ENCODE results near the gene CDK5.

The CDK5 gene

GRCh38 chr7:151086802-151087244 is 29.1 kb upstream of the CDK5 start:
- no peak for DNase-seq (ENCODE audit: low read depth)
- peak overlapping the region; percentile 79 for H3K4me3 ChIP-seq (replicated peaks; ENCODE audit: low read depth, low read length)
- TF ChIP-seq, protein P1, sequence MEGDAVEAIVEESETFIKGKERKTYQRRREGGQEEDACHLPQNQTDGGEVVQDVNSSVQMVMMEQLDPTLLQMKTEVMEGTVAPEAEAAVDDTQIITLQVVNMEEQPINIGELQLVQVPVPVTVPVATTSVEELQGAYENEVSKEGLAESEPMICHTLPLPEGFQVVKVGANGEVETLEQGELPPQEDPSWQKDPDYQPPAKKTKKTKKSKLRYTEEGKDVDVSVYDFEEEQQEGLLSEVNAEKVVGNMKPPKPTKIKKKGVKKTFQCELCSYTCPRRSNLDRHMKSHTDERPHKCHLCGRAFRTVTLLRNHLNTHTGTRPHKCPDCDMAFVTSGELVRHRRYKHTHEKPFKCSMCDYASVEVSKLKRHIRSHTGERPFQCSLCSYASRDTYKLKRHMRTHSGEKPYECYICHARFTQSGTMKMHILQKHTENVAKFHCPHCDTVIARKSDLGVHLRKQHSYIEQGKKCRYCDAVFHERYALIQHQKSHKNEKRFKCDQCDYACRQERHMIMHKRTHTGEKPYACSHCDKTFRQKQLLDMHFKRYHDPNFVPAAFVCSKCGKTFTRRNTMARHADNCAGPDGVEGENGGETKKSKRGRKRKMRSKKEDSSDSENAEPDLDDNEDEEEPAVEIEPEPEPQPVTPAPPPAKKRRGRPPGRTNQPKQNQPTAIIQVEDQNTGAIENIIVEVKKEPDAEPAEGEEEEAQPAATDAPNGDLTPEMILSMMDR (IDR thresholded peaks at IDR 0.05; ENCODE audit: low read length, missing control alignments), result no peak

- TF ChIP-seq, protein P1 (IDR thresholded peaks at IDR 0.05; ENCODE audit: low read length, missing control alignments), result no peak
- peak; percentile 70 for DNase-seq (ENCODE audit: low read depth)
These were observed 28.3 kb upstream of the CDK5 start, which contains the start of gene AGAP3 for GRCh38 chr7:151085691-151086620. AGAP3 (plus strand) TSS chr7:151086475; CDS start chr7:151086742, 267 bp downstream.

GRCh38 chr7:151085329-151085690 is 27.6 kb upstream of the CDK5 start:
- H3K4me3 ChIP-seq (replicated peaks; ENCODE audit: low read depth, low read length), result no peak overlapping the region
- DNase-seq (ENCODE audit: low read depth), result no peak
- TF ChIP-seq, protein P1 (IDR thresholded peaks at IDR 0.05; ENCODE audit: low read length, missing control alignments), result no peak

More at GRCh38 chr7:151085691-151086620, 28.3 kb upstream of the CDK5 start, which contains the start of gene AGAP3:
- peak within 1 kb of the TSS; percentile 79 for H3K4me3 ChIP-seq (replicated peaks; ENCODE audit: low read depth, low read length)

GRCh38 chr7:151083824-151084160 is 26.1 kb upstream of the CDK5 start:
- peak overlapping the region; percentile 74 for H3K4me3 ChIP-seq (replicated peaks; ENCODE audit: low read depth, low read length)
- no peak for DNase-seq (ENCODE audit: low read depth)
- TF ChIP-seq, protein P1 (IDR thresholded peaks at IDR 0.05; ENCODE audit: low read length, missing control alignments), result no peak

GRCh38 chr7:151083071-151083823 is 25.6 kb upstream of the CDK5 start, which contains the start of gene TMUB1:
TMUB1 (minus strand) TSS chr7:151083493; CDS start chr7:151082563, 930 bp downstream.
- no peak for DNase-seq (ENCODE audit: low read depth)
- TF ChIP-seq, protein P1 (IDR thresholded peaks at IDR 0.05; ENCODE audit: low read length, missing control alignments), result no peak
- peak within 1 kb of the TSS; percentile 74 for H3K4me3 ChIP-seq (replicated peaks; ENCODE audit: low read depth, low read length)

DNA sequence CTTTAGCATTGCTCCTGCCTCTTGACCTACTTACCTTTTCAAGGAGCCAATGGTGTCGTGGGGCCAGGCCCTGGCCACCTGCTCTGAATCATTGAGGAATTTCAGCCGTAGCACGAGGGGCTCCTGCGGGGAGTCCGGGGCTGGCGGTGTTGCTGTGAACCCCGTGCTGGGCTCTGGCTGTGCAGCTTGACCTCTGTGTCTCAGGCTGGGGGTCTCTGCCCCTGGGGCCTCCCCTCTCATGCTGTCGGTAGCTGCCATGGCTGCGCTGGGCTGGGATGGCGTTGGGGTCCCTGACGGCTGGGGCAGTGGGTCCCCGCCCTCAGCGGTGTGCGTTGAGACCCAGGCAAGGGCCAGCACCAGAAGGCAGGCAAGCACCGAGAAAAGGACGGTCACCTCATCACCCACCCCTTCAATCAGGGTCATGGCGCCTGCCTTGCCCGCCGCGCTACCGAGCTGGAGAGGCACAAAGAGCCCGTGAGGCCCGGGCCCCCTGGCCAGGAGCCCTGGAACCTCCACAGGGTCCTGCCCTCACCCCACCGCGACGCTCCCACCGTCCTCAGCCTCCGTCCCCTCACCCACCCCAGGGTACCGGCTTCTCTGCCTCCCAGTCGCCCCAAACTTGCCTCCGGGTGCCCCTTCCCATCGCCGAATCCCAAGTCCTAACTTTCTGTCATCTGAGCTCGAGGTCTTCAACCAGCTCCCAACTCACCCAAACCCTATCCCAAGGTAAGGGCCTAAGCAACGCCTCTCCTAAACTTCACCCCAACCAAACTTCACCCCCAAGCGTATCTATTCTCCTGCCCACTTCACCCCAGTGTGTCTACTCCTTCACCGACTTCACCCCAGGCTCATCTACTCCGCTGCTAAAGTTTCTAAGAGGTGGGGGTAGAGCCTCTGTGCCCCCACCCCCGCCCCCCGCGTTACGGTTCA is 24.7 kb upstream of the CDK5 start:
- no peak for DNase-seq (ENCODE audit: low read depth)
- TF ChIP-seq, protein P1 (IDR thresholded peaks at IDR 0.05; ENCODE audit: low read length, missing control alignments), result no peak
- peak overlapping the region; percentile 74 for H3K4me3 ChIP-seq (replicated peaks; ENCODE audit: low read depth, low read length)
